Stomach smooth muscle (tissue), 2 donors: ENCODE measurements around the gene LCP2.
A peak's percentile ranks its signal among the peaks of the same experiment; 100 is the strongest.

Experiments
- H3K27ac ChIP-seq: one replicate; pipeline ENCODE4 v1.7.0; 2013; ENCODE audit warnings: mild to moderate bottlenecking, low read length, inconsistent platforms
- H3K27me3 ChIP-seq, 2 donors: one replicate each; pipeline ENCODE4 v1.7.0; 2013; ENCODE audit warnings: low read length in 2 of 2; ENCODE audit not compliant: insufficient read depth in 2 of 2, control insufficient read depth in 1 of 2
- H3K36me3 ChIP-seq, 2 donors: one replicate each; pipeline ENCODE4 v1.7.0; 2013; ENCODE audit warnings: low read length in 2 of 2; ENCODE audit not compliant: control insufficient read depth in 2 of 2, insufficient read depth in 2 of 2
- H3K4me1 ChIP-seq: one replicate; pipeline ENCODE4 v1.7.0; 2013; ENCODE audit warnings: low read length; ENCODE audit not compliant: control insufficient read depth, insufficient read depth
- H3K4me3 ChIP-seq, 2 donors: one replicate each; pipeline ENCODE4 v1.7.0; 2013; ENCODE audit warnings: low read length in 2 of 2
- H3K9ac ChIP-seq, 2 donors: one replicate each; pipeline ENCODE4 v1.7.0; 2013; ENCODE audit warnings: low read length in 2 of 2, mild to moderate bottlenecking in 1 of 2
- H3K9me3 ChIP-seq, 2 donors: one replicate each; pipeline ENCODE4 v1.7.0; 2013; ENCODE audit warnings: low read length in 2 of 2; ENCODE audit not compliant: control insufficient read depth in 2 of 2
- donor health status: healthy.
- donor health status: Pancreatic carcinoma.

The LCP2 gene

DNA sequence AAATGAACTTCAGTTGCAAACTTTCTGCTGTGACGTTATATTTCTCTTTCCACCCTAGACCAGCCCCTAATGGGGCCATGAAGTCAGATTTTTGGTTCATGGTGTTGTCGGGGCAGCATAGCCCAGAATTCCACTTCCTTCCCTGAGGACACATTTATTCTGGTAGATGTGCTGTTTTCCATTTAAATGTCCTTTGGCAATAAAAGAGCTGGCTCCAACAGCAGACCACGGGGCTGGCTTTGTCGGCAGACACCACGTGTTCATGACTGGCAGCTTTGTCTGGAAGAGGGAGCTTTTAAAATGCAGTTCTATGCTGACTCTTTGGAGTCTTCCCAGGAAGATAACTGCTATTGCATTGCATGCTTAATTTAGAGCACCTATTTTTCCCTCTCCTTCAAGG, 17.6 kb upstream of the LCP2 start:
- peaks cover 18% of the 10 kb centered on the region for H3K4me1 ChIP-seq
- H3K27me3 ChIP-seq, result no peaks in the 10 kb centered on the region
- H3K9me3 ChIP-seq, result no peaks in the 10 kb centered on the region
- no peak overlapping the region for H3K27ac ChIP-seq
- H3K9ac ChIP-seq, result no peak overlapping the region
- no peak overlapping the region for H3K4me3 ChIP-seq
- no peaks in the 10 kb centered on the region for H3K36me3 ChIP-seq

DNA sequence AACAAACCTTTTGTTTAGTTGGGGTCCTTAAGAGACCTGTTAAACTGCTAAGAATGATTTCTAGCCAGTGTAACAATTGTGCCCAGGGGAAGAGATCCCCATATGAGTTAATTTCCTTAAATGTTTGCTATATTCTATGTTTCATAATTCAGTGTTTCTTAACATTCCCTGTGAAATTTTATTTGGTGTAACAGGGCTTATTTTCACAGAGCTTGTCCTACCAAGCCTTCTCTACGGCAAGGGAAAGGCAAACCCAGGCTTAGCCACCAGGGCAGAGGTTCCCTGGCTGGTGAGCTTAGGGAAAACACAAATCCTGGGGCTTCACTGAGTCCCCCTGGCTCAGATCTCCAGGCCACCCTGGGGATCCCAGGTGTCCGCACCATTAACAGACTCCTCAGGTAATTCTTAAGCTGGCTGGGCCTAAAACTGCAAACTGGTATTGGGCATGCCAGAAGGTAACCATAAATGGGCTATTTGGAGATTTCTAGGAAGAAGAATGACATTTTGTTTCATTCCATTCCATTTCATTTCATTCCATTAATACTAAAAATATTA, 17.0 kb upstream of the LCP2 start:
- H3K27ac ChIP-seq, result peak overlapping the region; percentile 58
- peaks cover 22% of the 10 kb centered on the region for H3K4me1 ChIP-seq
- H3K9ac ChIP-seq, result no peak overlapping the region
- H3K27me3 ChIP-seq, result no peaks in the 10 kb centered on the region
- H3K9me3 ChIP-seq, result no peaks in the 10 kb centered on the region
- no peak overlapping the region for H3K4me3 ChIP-seq
- H3K36me3 ChIP-seq, result no peaks in the 10 kb centered on the region

GRCh38 chr5:170313816-170314215, 16.2 kb upstream of the LCP2 start:
- Histone ChIP-seq H3K9ac (no peak overlapping the region), H3K4me1 (peaks cover 22% of the 10 kb centered on the region), H3K27ac (peak overlapping the region; percentile 58), H3K27me3 (no peaks in the 10 kb centered on the region), H3K4me3 (no peak overlapping the region), H3K36me3 (no peaks in the 10 kb centered on the region), H3K9me3 (no peaks in the 10 kb centered on the region)

DNA sequence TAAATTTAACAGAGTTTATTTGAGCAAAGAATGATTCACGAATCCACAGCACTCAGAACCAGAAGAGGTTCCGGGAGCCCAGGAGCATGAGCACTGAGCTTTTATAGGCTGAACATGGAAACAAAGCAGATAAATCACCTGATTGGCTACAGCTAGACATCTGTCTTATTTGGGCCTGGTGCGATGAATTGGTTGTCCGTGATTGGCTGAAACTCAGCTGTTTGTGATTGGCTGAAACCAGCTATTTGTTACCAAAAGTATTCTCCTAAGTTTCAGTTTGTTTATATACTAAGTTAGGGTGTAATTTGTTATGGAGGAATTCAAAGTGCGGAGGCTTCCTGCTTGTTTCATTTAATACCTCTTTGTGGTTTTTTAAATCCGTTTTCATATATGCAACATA, 15.8 kb upstream of the LCP2 start:
- no peaks in the 10 kb centered on the region for H3K9me3 ChIP-seq
- H3K27me3 ChIP-seq, result no peaks in the 10 kb centered on the region
- H3K4me1 ChIP-seq, result peaks cover 22% of the 10 kb centered on the region
- H3K4me3 ChIP-seq, result no peak overlapping the region
- H3K27ac ChIP-seq, result no peak overlapping the region
- no peaks in the 10 kb centered on the region for H3K36me3 ChIP-seq
- no peak overlapping the region for H3K9ac ChIP-seq

GRCh38 chr5:170312666-170313065, 15.1 kb upstream of the LCP2 start:
- Histone ChIP-seq H3K9ac (no peak overlapping the region), H3K4me3 (no peak overlapping the region), H3K27ac (no peak overlapping the region), H3K4me1 (peaks cover 23% of the 10 kb centered on the region), H3K27me3 (no peaks in the 10 kb centered on the region), H3K9me3 (no peaks in the 10 kb centered on the region), H3K36me3 (no peaks in the 10 kb centered on the region)

DNA sequence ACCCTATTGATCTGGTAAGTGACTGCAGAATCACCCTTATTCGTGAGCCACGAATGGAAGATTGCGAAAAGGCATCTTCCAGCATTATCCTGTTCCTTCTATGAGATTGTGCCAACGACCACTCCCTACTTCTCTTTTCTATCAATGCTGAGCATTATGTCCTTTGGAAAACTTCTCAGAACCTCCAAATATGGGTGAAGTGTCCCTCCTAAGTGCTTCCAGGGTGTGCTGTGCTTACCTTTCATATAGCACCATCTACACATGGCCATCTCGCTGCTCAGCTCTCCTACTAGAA, 14.7 kb upstream of the LCP2 start:
- H3K4me3 ChIP-seq, result no peak overlapping the region
- no peak overlapping the region for H3K9ac ChIP-seq
- H3K9me3 ChIP-seq, result no peaks in the 10 kb centered on the region
- H3K27me3 ChIP-seq, result no peaks in the 10 kb centered on the region
- H3K36me3 ChIP-seq, result no peaks in the 10 kb centered on the region
- no peak overlapping the region for H3K27ac ChIP-seq
- peaks cover 25% of the 10 kb centered on the region for H3K4me1 ChIP-seq

GRCh38 chr5:170311511-170312300, 14.1 kb upstream of the LCP2 start:
- no peak overlapping the region for H3K9ac ChIP-seq
- no peak overlapping the region for H3K27ac ChIP-seq
- no peaks in the 10 kb centered on the region for H3K9me3 ChIP-seq
- H3K36me3 ChIP-seq, result no peaks in the 10 kb centered on the region
- no peaks in the 10 kb centered on the region for H3K27me3 ChIP-seq
- H3K4me1 ChIP-seq, result peaks cover 25% of the 10 kb centered on the region
- H3K4me3 ChIP-seq, result no peak overlapping the region

GRCh38 chr5:170310256-170310926, 12.8 kb upstream of the LCP2 start:
- H3K27ac ChIP-seq, result no peak overlapping the region

GRCh38 chr5:170308686-170309085, 11.1 kb upstream of the LCP2 start:
- peak overlapping the region; percentile 49 for H3K27ac ChIP-seq
- no peak overlapping the region for H3K9ac ChIP-seq
- no peak overlapping the region for H3K4me3 ChIP-seq
- no peaks in the 10 kb centered on the region for H3K27me3 ChIP-seq
- no peaks in the 10 kb centered on the region for H3K36me3 ChIP-seq
- H3K9me3 ChIP-seq, result no peaks in the 10 kb centered on the region
- peaks cover 14% of the 10 kb centered on the region for H3K4me1 ChIP-seq

More at GRCh38 chr5:170310256-170310926, 12.8 kb upstream of the LCP2 start:
- no peak overlapping the region for H3K4me3 ChIP-seq
- peaks cover 24% of the 10 kb centered on the region for H3K4me1 ChIP-seq
- no peaks in the 10 kb centered on the region for H3K9me3 ChIP-seq
- no peaks in the 10 kb centered on the region for H3K36me3 ChIP-seq
- H3K27me3 ChIP-seq, result no peaks in the 10 kb centered on the region
- H3K9ac ChIP-seq, result no peak overlapping the region

GRCh38 chr5:170307575-170308465, 10.2 kb upstream of the LCP2 start:
- Histone ChIP-seq H3K4me3 (no peak overlapping the region), H3K9me3 (no peaks in the 10 kb centered on the region), H3K36me3 (no peaks in the 10 kb centered on the region), H3K9ac (no peak overlapping the region), H3K27ac (peak overlapping the region; percentile 49), H3K4me1 (peaks cover 14% of the 10 kb centered on the region), H3K27me3 (no peaks in the 10 kb centered on the region)
